GM08714 (cell line): ENCODE data around the gene CDKN2B-AS1.

ENCODE experiments used
- H3K4me3 ChIP-seq: fragments of 200-500 bp; sonication (Bioruptor generic); 2 replicates; pipeline ENCODE4 v1.5.1; 2014; ENCODE audit warnings: mild to moderate bottlenecking, low read length, inconsistent platforms
- ZNF274 ChIP-seq: IDR thresholded peaks from 2 replicates; pipeline ENCODE4 v1.6.1; 2012; ENCODE audit warnings: mild to moderate bottlenecking, low read depth, low read length

The CDKN2B-AS1 gene

GRCh38 chr9:22159586-22159985 lies 165.0 kb downstream of the CDKN2B-AS1 start:
- no peak overlapping the region for H3K4me3 ChIP-seq
- no peak for TF ChIP-seq ZNF274

GRCh38 chr9:22160221-22160620 lies 165.6 kb downstream of the CDKN2B-AS1 start:
- no peak overlapping the region for H3K4me3 ChIP-seq
- TF ChIP-seq ZNF274, result no peak

GRCh38 chr9:22165144-22165543 lies 170.6 kb downstream of the CDKN2B-AS1 start:
- H3K4me3 ChIP-seq, result no peak overlapping the region
- TF ChIP-seq ZNF274, result no peak

- H3K4me3 ChIP-seq, result no peak overlapping the region
- TF ChIP-seq ZNF274, result no peak
Measured at GRCh38 chr9:22169243-22169642, 174.7 kb downstream of the CDKN2B-AS1 start.

- TF ChIP-seq ZNF274, result no peak
- no peak overlapping the region for H3K4me3 ChIP-seq
Measured at GRCh38 chr9:22169727-22170503, 175.3 kb downstream of the CDKN2B-AS1 start.
